BJ (cell line): ENCODE data around the gene TYSND1. TPM values are rescaled to one million over a fixed set of nuclear protein-coding genes. Genes with fewer than 3 reads are reported as not detected.
"Not testable (repeated sequence)": the region's sequence is repeated elsewhere in the genome, so short reads cannot be mapped to it uniquely, and the experiment has no call there.

ENCODE experiments used
- CTCF ChIA-PET: fragments of 350-600 bp; formaldehyde crosslinking; extraction: SDS; loops from one replicate; lab custom pipeline; 2021; ENCODE audit warnings: antibody characterized with exemption, inconsistent platforms; lab: Yijun Ruan, JAX
- POLR2A ChIA-PET: fragments of 300-600 bp; sonication (Branson Sonifier 250); formaldehyde crosslinking; extraction: SDS; loops from one replicate; lab custom pipeline; 2021; ENCODE audit warnings: antibody characterized with exemption; lab: Charles Lee
- DNase-seq: peaks from one replicate; pipeline ENCODE4 v3.0.0-alpha.2; 2011; ENCODE audit warnings: low read depth
- H3K27me3 ChIP-seq: 2 replicates; pipeline ENCODE4 v1.6.0; 2011; ENCODE audit warnings: low read length; ENCODE audit not compliant: control insufficient read depth, insufficient read depth
- H3K36me3 ChIP-seq: 2 replicates; pipeline ENCODE4 v1.5.1; 2011; ENCODE audit warnings: low read length; ENCODE audit not compliant: control insufficient read depth, insufficient read depth
- H3K4me3 ChIP-seq: 2 replicates; pipeline ENCODE4 v1.5.1; 2011; ENCODE audit warnings: low read depth, mild to moderate bottlenecking, control low read depth, low read length
- CTCF ChIP-seq: IDR thresholded peaks from 2 replicates; pipeline ENCODE4 v1.5.1; 2011; ENCODE audit warnings: low read depth, mild to moderate bottlenecking, control low read depth, inconsistent platforms, low read length, moderate library complexity; ENCODE audit not compliant: insufficient read depth
- polyA plus RNA-seq: library from polyadenylated mRNA; depleted of rRNA; stranded (reverse); fragments of >200 nt; gene quantifications from 2 replicates; pipeline ENCODE4 v1.2.3, GENCODE V29; 2011

Gene TYSND1
- polyA plus RNA-seq, 1 experiment = 5.3 TPM

GRCh38 chr10:70124415-70124814 is 22.1 kb downstream of the TYSND1 start:
- ChIA-PET POLR2A (no interaction called here), CTCF (interaction anchor here (2.6 to 7.5 kb wide), 2 partner anchors 8 to 22 kb away, joined by 10 to 87 read pairs; partner anchors contain the start of gene TYSND1)
- Histone ChIP-seq H3K4me3 (no peak overlapping the region), H3K36me3 (peaks cover 22% of the 10 kb centered on the region), H3K27me3 (no peaks in the 10 kb centered on the region)
- DNase-seq = no peak
- no peak for TF ChIP-seq CTCF

GRCh38 chr10:70123817-70124216 is 22.7 kb downstream of the TYSND1 start:
- POLR2A ChIA-PET = no interaction called here
- H3K4me3 ChIP-seq = no peak overlapping the region
- no peak for TF ChIP-seq CTCF
- H3K36me3 ChIP-seq = peaks cover 25% of the 10 kb centered on the region
- CTCF ChIA-PET = interaction anchor here (2.6 to 7.5 kb wide), 2 partner anchors 7 to 22 kb away, joined by 10 to 87 read pairs; partner anchors contain the start of gene TYSND1
- no peaks in the 10 kb centered on the region for H3K27me3 ChIP-seq
- DNase-seq = no peak

- H3K36me3 ChIP-seq = peaks cover 28% of the 10 kb centered on the region
- H3K4me3 ChIP-seq, H3K27me3 ChIP-seq, DNase-seq, POLR2A ChIA-PET: not testable (repeated sequence)
- CTCF ChIA-PET = interaction anchor here (0.6 to 2.6 kb wide), 2 partner anchors 23 to 150 kb away, joined by 3 to 10 read pairs; partner anchors contain the start of gene TYSND1
Measured at GRCh38 chr10:70123166-70123565, 23.3 kb downstream of the TYSND1 start.

- ChIA-PET POLR2A (no interaction called here), CTCF (interaction anchor here (0.6 to 1.5 kb wide), 3 partner anchors 22 to 151 kb away, joined by 3 read pairs; no protein-coding TSS in a partner anchor)
- Histone ChIP-seq H3K4me3 (no peak overlapping the region), H3K27me3 (no peaks in the 10 kb centered on the region), H3K36me3 (peaks cover 28% of the 10 kb centered on the region)
- DNase-seq = no peak
- no peak for TF ChIP-seq CTCF
Measured at GRCh38 chr10:70122742-70123141, 23.8 kb downstream of the TYSND1 start.

GRCh38 chr10:70121281-70121949 is 25.1 kb downstream of the TYSND1 start:
- no peak for TF ChIP-seq CTCF
- CTCF ChIA-PET = interaction anchor here (1.5 to 9.3 kb wide), 2 partner anchors 21 to 23 kb away, joined by 3 to 172 read pairs; no protein-coding TSS in a partner anchor
- no peak overlapping the region for H3K4me3 ChIP-seq
- DNase-seq = no peak
- H3K27me3 ChIP-seq = no peaks in the 10 kb centered on the region
- peaks cover 33% of the 10 kb centered on the region for H3K36me3 ChIP-seq
- POLR2A ChIA-PET = no interaction called here
